ENCODE data around the gene R3HDM2. TPM values are rescaled to one million over a fixed set of nuclear protein-coding genes. Genes with fewer than 3 reads are reported as not detected.

R3HDM2 gene
- total RNA-seq, 1 experiment from 2014 or later: 14.2 TPM

DNA sequence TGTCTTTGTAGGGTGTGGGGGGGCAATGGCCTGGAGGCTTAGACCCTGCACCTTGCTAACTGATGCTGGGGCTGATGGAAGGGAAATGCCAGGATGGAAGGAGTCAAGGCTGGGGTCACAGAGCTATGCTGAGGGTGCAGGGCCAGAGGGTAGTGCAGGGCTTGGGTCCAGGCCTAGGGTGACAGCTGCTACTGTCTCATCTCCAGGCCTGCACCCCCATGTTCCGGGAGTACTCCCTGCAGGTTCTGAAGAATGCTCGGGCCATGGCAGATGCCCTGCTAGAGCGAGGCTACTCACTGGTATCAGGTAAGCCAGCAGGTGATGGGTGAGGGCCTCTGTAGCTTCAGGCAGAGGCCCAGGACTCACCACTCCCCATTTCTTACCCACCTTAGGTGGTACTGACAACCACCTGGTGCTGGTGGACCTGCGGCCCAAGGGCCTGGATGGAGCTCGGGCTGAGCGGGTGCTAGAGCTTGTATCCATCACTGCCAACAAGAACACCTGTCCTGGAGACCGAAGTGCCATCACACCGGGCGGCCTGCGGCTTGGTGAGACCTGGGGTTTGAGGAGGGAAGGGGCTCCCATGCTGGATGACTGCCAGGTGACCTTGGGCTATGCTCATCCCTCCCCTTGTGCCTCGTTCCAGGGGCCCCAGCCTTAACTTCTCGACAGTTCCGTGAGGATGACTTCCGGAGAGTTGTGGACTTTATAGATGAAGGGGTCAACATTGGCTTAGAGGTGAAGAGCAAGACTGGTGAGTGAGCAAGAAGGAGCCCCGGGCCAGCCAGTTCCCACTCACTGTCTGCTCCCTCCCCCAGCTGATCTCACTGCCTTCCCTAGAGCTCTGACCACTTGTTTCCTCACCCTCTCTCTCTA, 197.2 kb downstream of the R3HDM2 start:
- Histone ChIP-seq H3K4me1 (replicated peaks) (peaks cover 15% of the 10 kb centered on the region), H3K27me3 (replicated peaks) (no peaks in the 10 kb centered on the region), H3K9me3 (replicated peaks) (no peaks in the 10 kb centered on the region), H3K4me3 (no peak overlapping the region), H3K27ac (no peak overlapping the region), H3K36me3 (peaks cover 51% of the 10 kb centered on the region)
- no peak for DNase-seq (ENCODE audit: low read depth in 1 of 2, low spot score in 2 of 2)

DNA sequence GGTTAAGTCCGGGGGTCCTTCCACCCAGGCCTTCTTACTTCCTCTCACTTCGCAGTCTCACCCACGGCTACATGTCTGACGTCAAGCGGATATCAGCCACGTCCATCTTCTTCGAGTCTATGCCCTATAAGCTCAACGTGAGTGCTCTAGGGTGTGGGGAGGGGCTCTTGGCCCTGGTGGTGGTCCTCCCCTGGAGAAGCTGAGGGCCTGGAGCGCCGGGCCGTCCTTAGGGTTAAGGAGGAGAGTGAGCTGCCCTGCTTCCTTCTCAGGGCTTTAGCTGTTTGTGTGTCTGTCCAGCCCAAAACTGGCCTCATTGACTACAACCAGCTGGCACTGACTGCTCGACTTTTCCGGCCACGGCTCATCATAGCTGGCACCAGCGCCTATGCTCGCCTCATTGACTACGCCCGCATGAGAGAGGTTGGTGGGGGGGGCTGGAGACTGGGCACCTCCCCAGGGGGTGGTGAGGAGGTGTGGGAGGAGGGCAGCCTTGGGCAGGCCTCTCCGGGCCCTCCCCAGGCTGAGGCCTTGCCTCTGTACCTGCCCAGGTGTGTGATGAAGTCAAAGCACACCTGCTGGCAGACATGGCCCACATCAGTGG, 198.6 kb downstream of the R3HDM2 start:
- no peak overlapping the region for H3K4me3 ChIP-seq
- no peak for DNase-seq (ENCODE audit: low read depth in 1 of 2, low spot score in 2 of 2)
- H3K27me3 ChIP-seq (replicated peaks): no peaks in the 10 kb centered on the region
- H3K27ac ChIP-seq: no peak overlapping the region
- peaks cover 15% of the 10 kb centered on the region for H3K4me1 ChIP-seq (replicated peaks)
- no peaks in the 10 kb centered on the region for H3K9me3 ChIP-seq (replicated peaks)
- peaks cover 51% of the 10 kb centered on the region for H3K36me3 ChIP-seq

DNA sequence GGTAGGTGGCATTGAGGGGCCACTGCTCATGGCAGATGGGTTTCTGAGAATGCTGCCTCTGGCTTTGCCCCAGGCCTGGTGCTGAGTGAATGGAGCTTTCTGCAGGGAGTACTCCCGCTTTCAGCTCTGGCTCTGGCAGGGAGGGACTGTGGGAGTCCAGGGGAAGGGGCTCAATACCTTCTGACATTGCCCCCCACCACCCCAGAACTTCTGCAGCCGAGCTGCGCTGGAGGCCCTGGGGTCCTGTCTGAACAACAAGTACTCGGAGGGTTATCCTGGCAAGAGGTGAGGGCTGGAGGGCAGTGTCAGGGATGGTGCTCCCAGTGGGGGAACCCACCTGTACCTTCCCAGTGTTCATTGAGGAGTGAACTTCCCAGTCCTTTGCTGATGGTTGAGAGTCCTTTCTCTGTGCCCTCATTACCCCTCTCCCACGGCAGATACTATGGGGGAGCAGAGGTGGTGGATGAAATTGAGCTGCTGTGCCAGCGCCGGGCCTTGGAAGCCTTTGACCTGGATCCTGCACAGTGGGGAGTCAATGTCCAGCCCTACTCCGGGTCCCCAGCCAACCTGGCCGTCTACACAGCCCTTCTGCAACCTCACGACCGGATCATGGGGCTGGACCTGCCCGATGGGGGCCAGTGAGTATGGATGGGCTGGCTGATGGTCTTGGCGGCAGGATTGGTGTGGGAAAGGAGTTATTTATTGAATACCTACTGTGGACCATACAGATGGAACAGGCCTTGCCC, 199.4 kb downstream of the R3HDM2 start:
- Histone ChIP-seq H3K4me1 (replicated peaks) (peaks cover 15% of the 10 kb centered on the region), H3K4me3 (0 out of 2 replicates have a peak overlapping the region, but pooled peaks have one; percentile 55), H3K36me3 (peaks cover 51% of the 10 kb centered on the region), H3K9me3 (replicated peaks) (no peaks in the 10 kb centered on the region), H3K27ac (no peak overlapping the region), H3K27me3 (replicated peaks) (no peaks in the 10 kb centered on the region)
- DNase-seq (ENCODE audit: low read depth in 1 of 2, low spot score in 2 of 2): no peak

DNA sequence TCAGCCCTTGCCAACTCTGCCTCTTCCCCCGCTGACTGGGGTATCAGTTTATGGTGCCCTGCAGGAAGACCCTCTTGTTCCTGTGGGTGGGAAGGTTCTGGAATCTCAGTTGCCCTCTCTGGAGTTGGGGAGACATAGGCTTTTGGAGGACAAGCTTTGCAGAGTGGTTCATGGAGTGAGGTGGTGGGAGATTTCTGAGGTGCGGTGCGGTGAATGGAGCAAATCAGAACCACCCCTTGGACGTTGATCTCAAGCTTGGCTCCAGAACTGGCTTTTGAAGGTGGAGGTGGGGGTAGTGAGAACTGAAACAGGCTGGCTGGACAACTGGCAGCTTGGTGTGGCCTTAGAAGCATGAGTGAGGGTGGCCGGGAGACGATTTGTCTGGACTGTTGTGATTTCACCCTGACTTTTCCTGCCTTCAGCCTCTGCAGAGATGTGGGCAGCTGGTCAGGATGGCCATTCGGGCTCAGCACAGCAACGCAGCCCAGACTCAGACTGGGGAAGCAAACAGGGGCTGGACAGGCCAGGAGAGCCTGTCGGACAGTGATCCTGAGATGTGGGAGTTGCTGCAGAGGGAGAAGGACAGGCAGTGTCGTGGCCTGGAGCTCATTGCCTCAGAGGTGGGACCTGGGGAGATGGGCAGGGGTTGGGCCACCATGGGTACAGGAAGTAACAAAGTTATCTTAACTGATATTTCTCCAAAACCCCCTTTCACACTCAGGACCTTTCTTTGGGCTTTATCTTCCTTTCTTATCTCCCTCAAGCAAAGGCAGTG, 200.3 kb downstream of the R3HDM2 start:
- no peak for DNase-seq (ENCODE audit: low read depth in 1 of 2, low spot score in 2 of 2)
- Histone ChIP-seq H3K27me3 (replicated peaks) (no peaks in the 10 kb centered on the region), H3K4me3 (peak overlapping the region; percentile 55), H3K27ac (peak overlapping the region; percentile 75), H3K36me3 (peaks cover 46% of the 10 kb centered on the region), H3K4me1 (replicated peaks) (peaks cover 15% of the 10 kb centered on the region), H3K9me3 (replicated peaks) (no peaks in the 10 kb centered on the region)

DNA sequence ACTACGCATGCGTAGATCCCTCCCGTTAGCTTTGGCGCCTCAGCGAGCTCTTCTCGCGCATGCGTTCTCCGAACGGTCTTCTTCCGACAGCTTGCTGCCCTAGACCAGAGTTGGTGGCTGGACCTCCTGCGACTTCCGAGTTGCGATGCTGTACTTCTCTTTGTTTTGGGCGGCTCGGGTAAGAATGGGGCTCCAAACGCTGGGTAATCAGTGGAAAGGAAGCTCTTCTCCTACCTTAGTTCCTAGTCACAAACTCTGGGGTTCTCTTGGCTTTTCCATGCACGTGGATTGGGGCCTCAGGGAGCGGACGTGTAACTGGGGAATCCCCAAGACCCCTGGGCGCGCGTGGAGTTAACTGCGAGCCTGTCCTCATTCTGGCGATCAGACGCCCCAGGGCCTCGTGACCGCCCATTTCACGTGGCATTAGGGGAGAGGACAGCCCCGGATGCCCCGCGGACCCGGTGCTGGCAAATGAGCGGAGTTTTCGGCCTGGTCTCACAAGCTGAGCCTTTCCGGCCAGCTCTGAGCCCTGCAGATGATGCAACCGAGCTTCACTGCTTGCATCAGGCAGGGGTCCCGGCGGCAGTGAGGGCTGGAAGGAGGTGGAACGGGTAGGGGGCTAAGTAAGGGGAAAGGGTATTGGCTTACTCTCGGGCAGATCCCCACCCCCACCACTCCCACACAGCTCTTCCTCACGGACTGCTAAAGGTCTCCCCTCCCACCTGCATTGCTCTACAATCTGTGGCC, 201.0 kb downstream of the R3HDM2 start, which contains the start of gene SHMT2:
SHMT2 (plus strand) TSS at position 78 of the 747 bp plus-strand sequence; CDS start at position 146, 68 bp downstream.
- H3K27ac ChIP-seq: peak within 1 kb of the TSS; percentile 75
- peak within 1 kb of the TSS; percentile 55 for H3K4me3 ChIP-seq
- DNase-seq (ENCODE audit: low read depth in 1 of 2, low spot score in 2 of 2): peak; percentile 84 to 98
- no peaks in the 10 kb centered on the region for H3K27me3 ChIP-seq (replicated peaks)
- H3K9me3 ChIP-seq (replicated peaks): no peaks in the 10 kb centered on the region
- peaks cover 15% of the 10 kb centered on the region for H3K4me1 ChIP-seq (replicated peaks)
- peaks cover 40% of the 10 kb centered on the region for H3K36me3 ChIP-seq

DNA sequence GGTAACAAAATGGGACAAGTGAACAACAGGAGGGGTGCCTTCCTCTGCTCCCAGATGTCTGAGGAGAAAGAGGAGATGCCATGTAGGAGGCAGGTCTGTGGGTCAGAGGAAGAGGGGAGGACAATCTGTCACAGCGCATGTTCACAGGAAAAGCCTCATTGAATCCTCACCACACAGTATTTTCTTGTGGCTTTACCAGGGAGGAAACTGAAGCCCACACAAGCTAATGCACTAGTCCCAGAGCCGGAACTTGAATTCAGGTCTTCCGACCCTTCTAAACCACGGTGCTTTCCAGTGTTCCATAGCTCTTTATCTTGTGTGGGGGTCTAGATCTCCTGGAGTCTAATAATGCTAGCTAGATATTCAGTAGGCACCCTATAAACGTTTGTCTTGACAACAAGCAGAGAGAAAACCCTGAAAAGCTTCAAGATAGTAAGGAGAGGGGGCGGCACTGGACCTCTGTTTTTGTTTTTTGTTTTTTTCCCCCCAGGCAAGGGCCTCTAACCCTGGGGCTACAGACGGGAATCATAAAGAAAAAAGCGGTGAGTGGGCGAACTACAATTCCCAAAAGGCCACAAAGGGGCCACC, 201.7 kb downstream of the R3HDM2 start:
- peak overlapping the region; percentile 75; the same call in 1 of the 2 replicates for H3K27ac ChIP-seq
- peaks cover 15% of the 10 kb centered on the region for H3K4me1 ChIP-seq (replicated peaks)
- H3K9me3 ChIP-seq (replicated peaks): no peaks in the 10 kb centered on the region
- H3K36me3 ChIP-seq: peaks cover 33% of the 10 kb centered on the region
- H3K4me3 ChIP-seq: peak overlapping the region; percentile 55
- no peak for DNase-seq (ENCODE audit: low read depth in 1 of 2, low spot score in 2 of 2)
- H3K27me3 ChIP-seq (replicated peaks): no peaks in the 10 kb centered on the region

DNA sequence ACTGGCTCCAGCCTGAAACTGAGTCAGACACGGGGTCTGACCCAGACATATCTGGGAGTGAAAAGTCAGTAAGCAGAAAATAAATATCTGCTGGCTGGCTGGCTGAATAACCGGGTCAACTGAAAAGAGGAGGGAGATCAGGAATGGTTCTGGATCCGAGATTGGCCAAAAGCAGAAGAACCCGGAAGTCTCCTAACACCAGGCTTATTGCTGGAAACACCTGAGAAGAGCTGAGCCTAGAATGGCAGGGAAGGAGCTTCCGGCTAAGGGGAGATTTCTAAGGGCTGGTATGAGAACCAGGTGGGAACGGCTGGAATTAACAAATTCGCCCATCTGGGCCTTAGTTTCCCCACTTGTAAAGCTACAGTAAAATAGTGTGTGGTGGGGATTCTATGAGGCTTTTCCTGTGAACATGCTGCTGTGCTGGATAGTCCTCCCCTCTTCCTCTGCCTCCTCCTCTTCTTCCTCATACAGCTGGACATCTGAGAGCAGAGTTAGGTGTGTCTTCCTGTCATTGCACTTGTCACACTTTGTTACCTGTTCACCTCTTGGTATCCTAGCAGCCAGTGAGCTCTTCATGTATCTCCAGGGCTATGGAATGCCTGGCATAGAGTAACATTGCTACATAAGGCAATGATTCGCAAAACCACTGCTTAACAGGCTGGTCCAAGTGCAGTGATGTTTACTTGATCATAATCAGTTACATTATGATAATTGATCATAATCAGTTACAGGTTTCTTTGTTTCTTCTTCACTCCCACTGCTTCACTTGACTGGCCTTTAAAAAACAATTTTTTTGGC, 203.3 kb downstream of the R3HDM2 start:
- H3K4me1 ChIP-seq (replicated peaks): peaks cover 15% of the 10 kb centered on the region
- H3K36me3 ChIP-seq: peaks cover 17% of the 10 kb centered on the region
- no peak for DNase-seq (ENCODE audit: low read depth in 1 of 2, low spot score in 2 of 2)
- H3K4me3 ChIP-seq: no peak overlapping the region
- H3K27ac ChIP-seq: no peak overlapping the region
- H3K9me3 ChIP-seq (replicated peaks): no peaks in the 10 kb centered on the region
- no peaks in the 10 kb centered on the region for H3K27me3 ChIP-seq (replicated peaks)

DNA sequence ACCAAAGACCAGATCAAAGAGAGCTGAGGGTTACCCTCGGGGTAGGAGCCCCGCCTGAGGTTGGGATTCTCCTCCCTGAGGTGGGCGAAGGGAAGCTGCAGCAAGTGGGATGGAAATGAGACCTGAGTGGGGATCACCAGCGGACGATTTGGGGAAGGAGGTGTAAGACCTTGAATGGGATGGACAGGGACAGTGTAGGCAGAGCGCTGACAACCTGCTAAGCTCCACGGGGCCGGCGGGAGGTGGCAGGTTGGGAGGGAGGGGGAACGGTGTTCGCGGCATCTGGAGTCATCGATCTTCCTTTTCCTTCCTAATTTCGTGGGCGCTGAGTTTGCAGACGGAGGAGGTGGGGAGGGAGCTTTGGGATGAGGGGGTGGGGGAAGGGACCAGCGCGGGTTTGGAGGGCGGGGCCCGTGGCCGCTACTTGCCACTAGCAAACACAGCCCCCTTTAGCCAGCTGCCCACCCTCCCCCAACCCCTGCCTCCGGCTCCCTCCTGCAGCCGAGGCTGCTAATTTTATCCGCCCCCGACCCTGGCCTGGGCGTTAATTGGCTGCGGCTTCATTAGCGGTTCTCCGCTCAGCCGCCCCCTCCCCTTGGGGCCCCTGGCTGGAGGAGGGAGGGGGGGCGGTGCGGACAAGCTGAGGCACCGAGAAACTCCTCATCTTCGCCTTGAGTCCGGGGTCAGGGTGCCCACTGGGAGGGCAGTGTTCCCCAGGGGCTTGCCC, 204.1 kb downstream of the R3HDM2 start:
- Histone ChIP-seq H3K27ac (no peak overlapping the region), H3K9me3 (replicated peaks) (no peaks in the 10 kb centered on the region), H3K4me3 (no peak overlapping the region), H3K4me1 (replicated peaks) (peaks cover 15% of the 10 kb centered on the region), H3K27me3 (replicated peaks) (peaks cover 4% of the 10 kb centered on the region; the same call in 1 of the 2 replicates), H3K36me3 (peaks cover 9% of the 10 kb centered on the region)
- DNase-seq (ENCODE audit: low read depth in 1 of 2, low spot score in 2 of 2): no peak

DNA sequence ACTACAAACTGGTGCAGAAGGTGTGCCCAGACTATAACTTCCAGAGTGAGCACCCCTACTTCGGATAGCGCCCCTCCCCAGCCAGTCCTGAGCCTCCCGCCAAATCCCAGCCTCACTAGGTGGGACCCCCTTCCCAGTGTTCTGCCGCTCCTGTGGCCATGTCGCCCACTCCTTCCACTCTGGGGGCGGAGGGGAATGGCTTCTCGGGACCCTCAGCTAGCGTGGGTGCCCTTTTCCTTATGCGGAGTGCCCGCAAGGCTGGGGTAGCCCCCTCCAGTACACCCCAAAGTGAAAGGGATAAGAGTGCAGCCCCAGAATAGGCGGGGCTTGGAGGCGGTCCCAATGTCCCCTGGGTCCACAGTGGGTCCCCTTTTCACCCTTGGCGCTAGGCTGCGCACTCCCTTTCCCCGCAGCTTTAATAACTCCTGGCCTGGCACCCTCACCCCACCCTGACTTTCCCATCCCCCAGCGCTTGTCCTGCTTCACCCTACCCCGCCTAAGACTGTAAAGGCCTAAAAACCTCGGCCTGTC, 205.1 kb downstream of the R3HDM2 start:
- Histone ChIP-seq H3K4me3 (no peak overlapping the region), H3K9me3 (replicated peaks) (no peaks in the 10 kb centered on the region), H3K4me1 (replicated peaks) (peaks cover 10% of the 10 kb centered on the region), H3K36me3 (no peaks in the 10 kb centered on the region), H3K27me3 (replicated peaks) (peaks cover 14% of the 10 kb centered on the region), H3K27ac (no peak overlapping the region)
- no peak for DNase-seq (ENCODE audit: low read depth in 1 of 2, low spot score in 2 of 2)

DNA sequence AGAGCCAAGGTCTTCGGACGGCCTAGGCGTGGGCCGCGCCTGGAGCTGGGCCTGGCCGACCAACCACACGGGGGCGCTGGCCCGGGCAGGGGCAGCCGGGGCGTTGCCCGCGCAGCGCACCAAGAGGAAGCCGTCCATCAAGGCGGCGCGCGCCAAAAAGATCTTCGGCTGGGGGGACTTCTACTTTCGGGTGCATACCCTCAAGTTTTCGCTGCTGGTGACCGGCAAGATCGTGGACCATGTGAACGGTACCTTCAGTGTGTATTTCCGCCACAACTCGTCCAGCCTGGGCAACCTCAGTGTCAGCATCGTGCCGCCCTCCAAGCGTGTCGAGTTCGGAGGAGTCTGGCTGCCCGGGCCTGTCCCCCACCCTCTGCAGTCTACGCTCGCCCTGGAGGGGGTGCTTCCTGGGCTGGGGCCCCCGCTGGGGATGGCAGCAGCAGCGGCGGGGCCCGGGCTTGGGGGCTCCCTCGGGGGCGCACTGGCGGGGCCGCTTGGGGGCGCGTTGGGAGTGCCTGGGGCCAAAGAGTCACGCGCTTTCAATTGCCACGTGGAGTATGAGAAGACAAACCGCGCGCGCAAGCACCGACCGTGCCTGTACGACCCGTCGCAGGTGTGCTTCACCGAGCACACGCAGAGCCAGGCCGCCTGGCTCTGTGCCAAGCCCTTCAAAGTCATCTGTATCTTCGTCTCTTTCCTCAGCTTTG, 205.7 kb downstream of the R3HDM2 start:
- no peak for DNase-seq (ENCODE audit: low read depth in 1 of 2, low spot score in 2 of 2)
- Histone ChIP-seq H3K9me3 (replicated peaks) (no peaks in the 10 kb centered on the region), H3K4me1 (replicated peaks) (peaks cover 5% of the 10 kb centered on the region), H3K27ac (no peak overlapping the region), H3K4me3 (no peak overlapping the region), H3K36me3 (no peaks in the 10 kb centered on the region), H3K27me3 (replicated peaks) (peaks cover 20% of the 10 kb centered on the region)

All from SJSA1 (cell line).